Adipocyte (in vitro differentiated cells): ENCODE data around the gene SOX18.
"Not testable (repeated sequence)": the region's sequence is repeated elsewhere in the genome, so short reads cannot be mapped to it uniquely, and the experiment has no call there.

ENCODE experiments used
- DNase-seq: peaks from one replicate; pipeline ENCODE4 v3.0.0-alpha.2; 2015; ENCODE audit warnings: low read depth
- H3K27me3 ChIP-seq: replicated peaks from 2 replicates; pipeline ENCODE4 v1.7.0; 2013; ENCODE audit warnings: mild to moderate bottlenecking, low read length, moderate library complexity; ENCODE audit not compliant: control insufficient read depth, insufficient read depth
- H3K36me3 ChIP-seq: 2 replicates; pipeline ENCODE4 v1.7.0; 2013; ENCODE audit warnings: low read length, mild to moderate bottlenecking, moderate library complexity; ENCODE audit not compliant: control insufficient read depth, insufficient read depth, severe bottlenecking
- H3K4me1 ChIP-seq: 2 replicates; pipeline ENCODE4 v1.7.0; 2013; ENCODE audit warnings: mild to moderate bottlenecking, low read length, moderate library complexity; ENCODE audit not compliant: control insufficient read depth, insufficient read depth
- H3K4me3 ChIP-seq: 2 replicates; pipeline ENCODE4 v1.7.0; 2013; ENCODE audit warnings: mild to moderate bottlenecking, low read length, moderate library complexity
- H3K9ac ChIP-seq: 2 replicates; pipeline ENCODE4 v1.7.0; 2013; ENCODE audit warnings: mild to moderate bottlenecking, low read length, moderate library complexity
- H3K9me3 ChIP-seq: 2 replicates; pipeline ENCODE4 v1.7.0; 2013; ENCODE audit warnings: mild to moderate bottlenecking, low read length, moderate library complexity; ENCODE audit not compliant: control insufficient read depth

SOX18 gene

DNA sequence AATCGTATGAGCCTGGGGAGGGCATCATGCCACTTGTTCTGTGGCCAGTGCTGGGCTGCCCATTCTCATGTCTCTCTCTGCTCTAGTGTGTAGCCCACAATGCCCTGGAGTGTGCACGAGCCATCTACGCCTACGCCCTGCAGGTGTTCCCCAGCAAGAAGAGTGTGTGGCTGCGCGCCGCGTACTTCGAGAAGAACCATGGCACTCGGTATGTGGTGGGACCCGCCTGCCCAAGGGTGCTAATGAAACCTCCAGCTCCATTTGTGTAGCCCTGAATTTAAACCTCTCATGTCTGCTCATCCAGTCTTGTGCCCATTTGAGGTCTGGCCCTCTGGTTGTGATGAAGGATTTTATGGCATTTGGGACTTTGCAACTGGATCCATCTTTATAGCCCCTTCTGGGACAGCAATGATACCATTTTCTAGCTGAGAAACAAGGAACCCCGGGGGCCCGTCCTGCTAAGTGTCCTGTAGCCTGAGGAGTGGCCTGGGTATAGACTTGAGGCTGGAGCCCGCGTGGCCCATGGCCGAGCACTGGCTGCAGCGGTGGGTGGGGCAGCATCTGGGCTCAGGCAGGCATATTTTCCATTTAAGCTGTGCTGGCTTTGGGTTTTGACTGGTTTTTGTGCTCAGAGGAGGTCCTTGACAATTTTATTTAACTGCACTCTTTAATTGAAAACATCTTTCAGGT is 26.6 kb downstream of the SOX18 start:
- Histone ChIP-seq H3K27me3 (no peaks in the 10 kb centered on the region), H3K9me3 (no peaks in the 10 kb centered on the region), H3K4me1 (peaks cover 11% of the 10 kb centered on the region), H3K36me3 (peaks cover 91% of the 10 kb centered on the region), H3K4me3 (no peak overlapping the region), H3K9ac (no peak overlapping the region)
- DNase-seq, result no peak

DNA sequence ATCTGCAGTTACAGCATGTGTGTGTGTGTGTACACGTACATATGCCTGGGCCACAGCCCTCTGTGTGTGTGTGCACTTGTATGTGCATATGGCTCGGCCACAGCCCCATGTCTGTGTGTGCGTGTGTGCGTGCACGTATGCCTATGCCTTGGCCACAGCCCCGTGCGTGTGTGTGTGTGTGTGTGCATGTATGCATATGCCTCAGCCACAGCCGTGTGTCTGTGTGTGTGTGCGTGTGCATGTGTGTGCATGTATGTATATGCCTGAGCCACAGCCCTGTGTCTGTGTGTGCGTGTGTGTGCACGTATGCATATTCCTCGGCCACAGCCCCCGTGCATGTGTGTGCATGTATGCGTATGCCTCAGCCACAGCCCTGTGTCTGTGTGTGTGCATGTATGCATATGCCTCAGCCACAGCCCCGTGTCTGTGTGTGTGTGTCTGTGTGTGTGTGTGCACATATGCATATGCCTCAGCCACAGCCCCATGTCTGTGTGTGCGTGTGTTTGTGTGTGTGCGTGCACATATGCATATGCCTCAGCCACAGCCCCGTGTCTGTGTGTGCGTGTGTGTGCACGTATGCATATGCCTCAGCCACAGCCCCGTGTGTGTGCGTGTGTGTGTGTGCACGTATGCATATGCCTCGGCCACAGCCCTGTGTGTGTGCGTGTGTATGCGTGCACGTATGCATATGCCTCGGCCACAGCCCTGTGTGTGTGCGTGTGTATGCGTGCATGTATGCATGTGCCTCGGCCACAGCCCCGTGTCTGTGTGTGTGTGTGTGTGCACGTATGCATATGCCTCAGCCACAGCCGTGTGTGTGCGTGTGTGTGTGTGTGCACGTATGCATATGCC is 28.1 kb downstream of the SOX18 start:
- DNase-seq, result no peak
- H3K9me3 ChIP-seq, result no peaks in the 10 kb centered on the region
- H3K36me3 ChIP-seq, result peaks cover 84% of the 10 kb centered on the region
- no peak overlapping the region for H3K4me3 ChIP-seq
- peaks cover 11% of the 10 kb centered on the region for H3K4me1 ChIP-seq
- no peak overlapping the region for H3K9ac ChIP-seq
- H3K27me3 ChIP-seq, result no peaks in the 10 kb centered on the region

DNA sequence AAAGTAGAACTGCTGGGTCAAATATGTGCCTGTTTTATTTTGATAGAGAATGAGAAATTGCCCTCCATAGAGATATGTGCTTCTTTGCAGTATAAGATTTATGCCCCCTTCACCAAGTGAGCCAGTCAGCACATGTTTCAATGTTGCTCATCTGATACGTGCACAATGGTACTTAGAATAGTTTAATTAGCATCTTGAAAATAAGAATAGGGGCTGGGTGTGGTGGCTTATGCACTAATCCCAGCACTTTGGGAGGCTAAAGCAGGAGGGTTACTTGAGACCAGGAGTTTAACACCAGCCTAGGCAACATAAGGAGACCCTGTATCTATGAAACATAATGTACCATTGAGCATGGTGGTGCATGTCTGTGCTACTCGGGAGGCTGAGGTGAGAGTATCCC is 33.8 kb downstream of the SOX18 start:
- Histone ChIP-seq H3K9ac (no peak overlapping the region), H3K4me3 (no peak overlapping the region), H3K36me3 (peaks cover 70% of the 10 kb centered on the region), H3K9me3 (no peaks in the 10 kb centered on the region), H3K27me3 (no peaks in the 10 kb centered on the region), H3K4me1 (peaks cover 11% of the 10 kb centered on the region)
- DNase-seq, result no peak

- not testable (repeated sequence) for H3K9ac ChIP-seq, DNase-seq, H3K27me3 ChIP-seq, H3K9me3 ChIP-seq, H3K4me3 ChIP-seq, H3K4me1 ChIP-seq
- peaks cover 67% of the 10 kb centered on the region for H3K36me3 ChIP-seq
Measured at GRCh38 chr20:64012385-64013154, 36.9 kb downstream of the SOX18 start.

- no peaks in the 10 kb centered on the region for H3K27me3 ChIP-seq
- H3K9me3 ChIP-seq, result no peaks in the 10 kb centered on the region
- no peak for DNase-seq
- H3K4me3 ChIP-seq, result no peak overlapping the region
- peaks cover 67% of the 10 kb centered on the region for H3K36me3 ChIP-seq
- H3K4me1 ChIP-seq, result no peaks in the 10 kb centered on the region
- H3K9ac ChIP-seq, result no peak overlapping the region
Measured at GRCh38 chr20:64011366-64011779, 38.1 kb downstream of the SOX18 start.

GRCh38 chr20:64010711-64011237 is 38.7 kb downstream of the SOX18 start:
- H3K4me1 ChIP-seq, result peaks cover 2% of the 10 kb centered on the region
- no peaks in the 10 kb centered on the region for H3K9me3 ChIP-seq
- peaks cover 69% of the 10 kb centered on the region for H3K36me3 ChIP-seq
- no peaks in the 10 kb centered on the region for H3K27me3 ChIP-seq
- peak; percentile 62 for DNase-seq
- no peak overlapping the region for H3K4me3 ChIP-seq
- no peak overlapping the region for H3K9ac ChIP-seq

- no peak for DNase-seq
- Histone ChIP-seq H3K9ac (no peak overlapping the region), H3K4me1 (peaks cover 10% of the 10 kb centered on the region), H3K9me3 (no peaks in the 10 kb centered on the region), H3K4me3 (no peak overlapping the region), H3K27me3 (no peaks in the 10 kb centered on the region), H3K36me3 (peaks cover 68% of the 10 kb centered on the region)
Measured at GRCh38 chr20:64009811-64010387, 39.5 kb downstream of the SOX18 start.

GRCh38 chr20:64006902-64007301 is 42.5 kb downstream of the SOX18 start:
- H3K27me3 ChIP-seq, result no peaks in the 10 kb centered on the region
- H3K4me3 ChIP-seq, result no peak overlapping the region
- peaks cover 65% of the 10 kb centered on the region for H3K36me3 ChIP-seq
- H3K4me1 ChIP-seq, result peaks cover 10% of the 10 kb centered on the region
- H3K9ac ChIP-seq, result no peak overlapping the region
- no peaks in the 10 kb centered on the region for H3K9me3 ChIP-seq
- DNase-seq, result no peak

GRCh38 chr20:64006490-64006889 is 42.9 kb downstream of the SOX18 start:
- Histone ChIP-seq H3K9me3 (no peaks in the 10 kb centered on the region), H3K36me3 (peaks cover 67% of the 10 kb centered on the region), H3K4me1 (peaks cover 10% of the 10 kb centered on the region), H3K9ac (no peak overlapping the region), H3K4me3 (no peak overlapping the region), H3K27me3 (no peaks in the 10 kb centered on the region)
- DNase-seq, result no peak

- H3K36me3 ChIP-seq, result peaks cover 66% of the 10 kb centered on the region
Measured at GRCh38 chr20:64005394-64005793, 44.0 kb downstream of the SOX18 start.

More at GRCh38 chr20:64005394-64005793, 44.0 kb downstream of the SOX18 start:
- Histone ChIP-seq H3K4me3 (no peak overlapping the region), H3K9ac (no peak overlapping the region), H3K27me3 (no peaks in the 10 kb centered on the region), H3K9me3 (no peaks in the 10 kb centered on the region), H3K4me1 (peaks cover 10% of the 10 kb centered on the region)
- DNase-seq, result no peak
